PC-3 (cell line): ENCODE data around the gene EMILIN3.

ENCODE experiments used
- CTCF ChIP-seq: fragments of 300-600 bp; sonication (generic); conservative IDR thresholded peaks from 2 replicates; pipeline ENCODE4 v1.5.1; 2017; ENCODE audit warnings: antibody characterized with exemption, low read depth, mild to moderate bottlenecking, low read length
- EZH2phosphoT487 ChIP-seq: fragments of 300-600 bp; sonication (generic); IDR thresholded peaks from 2 replicates; pipeline ENCODE4 v1.6.1; 2018; ENCODE audit warnings: mild to moderate bottlenecking, antibody characterized with exemption, low read length, borderline replicate concordance

DNA sequence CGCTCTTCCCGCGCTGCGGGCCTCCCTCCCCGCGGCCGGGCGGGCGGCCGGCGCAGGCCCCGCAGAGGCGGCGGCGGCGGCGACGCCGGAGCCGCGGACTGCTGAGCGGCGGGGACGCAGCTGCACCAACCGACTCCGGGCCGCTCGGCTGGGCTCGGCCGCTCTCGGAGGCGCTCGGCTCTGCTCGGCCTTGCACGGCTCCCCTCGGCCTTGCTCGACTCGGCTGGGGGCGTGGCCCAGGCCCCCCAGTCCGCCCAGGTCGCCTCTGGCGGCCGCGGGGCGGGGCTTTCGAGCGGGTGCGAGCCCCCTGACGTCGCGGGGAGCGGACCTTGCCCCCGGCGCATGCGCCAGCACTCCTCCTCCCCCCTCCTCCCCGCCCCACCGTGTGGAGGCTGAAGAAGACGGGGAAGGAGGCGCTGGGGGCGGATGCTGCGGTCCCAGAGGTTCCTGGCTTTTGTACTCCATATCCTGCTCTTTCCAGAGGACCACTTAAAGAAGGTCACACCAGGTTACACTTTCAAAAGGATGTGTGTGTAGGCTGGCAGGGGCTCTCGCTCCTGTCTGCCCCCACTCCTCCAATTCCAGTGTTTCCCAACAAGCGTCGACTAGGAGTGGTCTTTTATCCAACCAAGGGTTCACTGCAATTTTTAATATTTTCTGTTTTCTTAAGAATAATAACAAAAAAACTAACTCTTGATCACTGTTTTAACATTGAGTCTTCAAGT, 48.9 kb downstream of the EMILIN3 start, which contains the start of gene ZHX3:
- no peak for TF ChIP-seq CTCF
- no peak for TF ChIP-seq EZH2phosphoT487
